ENCODE data around the gene ZBTB16.

ZBTB16 gene

DNA sequence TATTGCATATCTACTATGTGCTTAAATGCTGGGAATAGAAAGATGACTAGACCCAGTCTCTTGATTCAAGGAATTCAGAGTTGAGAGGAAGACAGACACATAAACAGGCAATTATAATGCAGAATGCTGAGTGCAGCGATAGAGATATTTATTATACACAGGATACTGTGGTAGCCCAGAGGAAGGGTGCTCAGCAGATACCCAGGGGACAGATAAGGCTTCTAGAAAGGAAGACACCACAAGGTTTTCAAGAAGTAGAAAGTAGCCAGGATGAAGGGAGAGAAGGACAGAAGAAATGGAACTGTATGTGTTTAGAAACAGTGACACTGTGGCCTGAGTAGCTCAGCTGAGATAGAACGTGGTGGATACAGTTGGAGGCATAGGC is 157.3 kb downstream of the ZBTB16 start:
- Histone ChIP-seq H3K4me1 (ENCODE audit: control insufficient read depth, insufficient read depth, low read length) (no peaks in the 10 kb centered on the region), H3K9me3 (ENCODE audit: control insufficient read depth, insufficient read depth, low read depth, low read length) (no peaks in the 10 kb centered on the region), H3K4me3 (ENCODE audit: low read depth, low read length) (no peak overlapping the region), H3K36me3 (ENCODE audit: control insufficient read depth in 2 of 2, insufficient read depth in 1 of 2, low read length in 2 of 2) (no peaks in the 10 kb centered on the region), H3K27ac (ENCODE audit: extremely low read depth, low read depth, low read length) (no peak overlapping the region)
- ChIA-PET POLR2A (no interaction called here), CTCF (no interaction called here)
- TF ChIP-seq TCF7L2 (IDR thresholded peaks at IDR 0.05; ENCODE audit: borderline replicate concordance, low read depth, low read length), result no peak

DNA sequence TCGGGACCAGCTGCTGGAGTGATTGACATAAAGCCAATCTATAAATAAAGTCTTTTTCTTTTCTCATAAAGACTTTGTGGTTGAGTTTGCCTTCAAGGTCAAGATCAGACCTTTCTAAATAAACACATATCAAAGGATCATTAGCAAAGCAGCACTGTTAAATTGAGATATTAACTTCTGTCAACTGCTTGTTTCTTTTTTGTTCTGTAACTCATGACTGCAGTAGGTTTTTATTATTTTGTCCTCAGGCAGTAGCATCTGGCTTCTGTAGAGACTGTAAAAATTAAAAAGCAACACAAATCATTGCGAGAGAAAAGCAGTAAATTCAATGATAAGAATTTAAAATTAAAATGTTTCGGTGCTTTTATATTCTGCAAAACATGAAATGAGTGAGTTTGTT is 159.0 kb downstream of the ZBTB16 start:
- TF ChIP-seq FEZF1 (tag by site-specific recombination; IDR thresholded peaks at IDR 0.05) (peak; percentile 65), ZNF843 (tag by site-specific recombination; IDR thresholded peaks at IDR 0.05) (peak; percentile 66; the same call in 1 of the 2 replicates), ZNF394 (tag by site-specific recombination; IDR thresholded peaks at IDR 0.05; ENCODE audit: borderline replicate concordance) (no peak), ZNF132 (tag by site-specific recombination; IDR thresholded peaks at IDR 0.05; ENCODE audit: borderline replicate concordance) (no peak), ZNF155 (tag by site-specific recombination; IDR thresholded peaks at IDR 0.05) (no peak), PRDM6 (tag by site-specific recombination; IDR thresholded peaks at IDR 0.05) (peak; percentile 79; the same call in 1 of the 2 replicates)
- no peak overlapping the region for H3K27ac ChIP-seq (ENCODE audit: extremely low read depth, low read depth, low read length)
- H3K9me3 ChIP-seq (ENCODE audit: control insufficient read depth, insufficient read depth, low read depth, low read length), result no peaks in the 10 kb centered on the region
- H3K4me1 ChIP-seq (ENCODE audit: control insufficient read depth, insufficient read depth, low read length), result no peaks in the 10 kb centered on the region
- ChIA-PET POLR2A (no interaction called here), CTCF (no interaction called here)
- H3K36me3 ChIP-seq (ENCODE audit: control insufficient read depth in 2 of 2, insufficient read depth in 1 of 2, low read length in 2 of 2), result no peaks in the 10 kb centered on the region
- no peak overlapping the region for H3K4me3 ChIP-seq (ENCODE audit: low read depth, low read length)

DNA sequence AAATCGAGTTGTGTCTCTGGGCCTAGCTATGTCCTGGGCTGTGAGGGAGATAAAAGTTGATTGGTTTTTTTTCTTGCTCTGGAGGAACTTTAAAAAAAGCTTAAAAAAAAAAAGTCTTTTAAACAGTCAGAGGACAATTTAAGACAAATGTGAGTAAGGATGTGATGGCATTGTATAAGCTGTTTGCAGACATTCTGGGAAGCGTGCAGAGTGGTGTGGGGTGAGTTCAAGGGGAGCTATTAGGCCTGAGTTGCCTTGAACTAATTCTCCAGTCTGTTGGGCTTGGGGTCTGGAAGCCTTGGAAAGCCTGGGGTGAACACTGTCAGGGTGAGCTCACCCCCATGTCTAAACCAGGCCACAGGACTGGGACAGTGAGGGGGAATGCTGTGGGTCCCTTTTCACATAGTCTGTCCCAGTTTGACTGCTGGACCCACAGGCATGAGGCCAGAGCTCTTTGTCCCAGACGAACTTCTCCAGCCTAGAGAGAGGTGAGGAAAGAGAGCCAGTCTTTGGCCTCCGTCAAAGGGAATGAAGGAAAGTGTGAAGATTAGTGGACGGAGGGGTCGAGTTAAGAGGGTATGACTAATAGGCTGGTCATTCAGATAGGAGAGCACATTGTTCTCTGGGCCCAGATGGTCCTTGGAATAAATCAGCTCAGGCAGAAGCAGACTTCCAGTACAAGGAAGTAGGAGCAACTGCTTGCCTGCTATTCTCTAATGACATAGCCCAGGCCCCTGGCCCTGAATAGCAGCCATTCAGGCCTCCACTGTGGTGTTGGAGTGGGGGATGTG is 160.2 kb downstream of the ZBTB16 start:
- no peaks in the 10 kb centered on the region for H3K9me3 ChIP-seq (ENCODE audit: control insufficient read depth, insufficient read depth, low read depth, low read length)
- no peak for TF ChIP-seq KLF7 (tag by site-specific recombination; IDR thresholded peaks at IDR 0.05; ENCODE audit: borderline replicate concordance)
- TF ChIP-seq GLI4 (tag by site-specific recombination; IDR thresholded peaks at IDR 0.05), result no peak
- TF ChIP-seq SALL2 (tag by site-specific recombination; IDR thresholded peaks at IDR 0.05; ENCODE audit: borderline replicate concordance), result no peak
- no peak for TF ChIP-seq KLF9 (tag by site-specific recombination; IDR thresholded peaks at IDR 0.05; ENCODE audit: low read depth)
- TF ChIP-seq WT1 (tag by site-specific recombination; IDR thresholded peaks at IDR 0.05), result no peak
- TF ChIP-seq ZNF223 (tag by site-specific recombination; IDR thresholded peaks at IDR 0.05), result no peak
- ChIA-PET CTCF (interaction anchor here (0.7 to 1.5 kb wide), 3 partner anchors 18 to 184 kb away, joined by 3 to 4 read pairs (median 3); no protein-coding TSS in a partner anchor), POLR2A (interaction anchor here (0.7 kb wide), 1 partner anchor 22 kb away, joined by 3 read pairs; no protein-coding TSS in a partner anchor)
- no peaks in the 10 kb centered on the region for H3K36me3 ChIP-seq (ENCODE audit: control insufficient read depth in 2 of 2, insufficient read depth in 1 of 2, low read length in 2 of 2)
- H3K4me3 ChIP-seq (ENCODE audit: low read depth, low read length), result no peak overlapping the region
- no peak overlapping the region for H3K27ac ChIP-seq (ENCODE audit: extremely low read depth, low read depth, low read length)
- H3K4me1 ChIP-seq (ENCODE audit: control insufficient read depth, insufficient read depth, low read length), result no peaks in the 10 kb centered on the region

DNA sequence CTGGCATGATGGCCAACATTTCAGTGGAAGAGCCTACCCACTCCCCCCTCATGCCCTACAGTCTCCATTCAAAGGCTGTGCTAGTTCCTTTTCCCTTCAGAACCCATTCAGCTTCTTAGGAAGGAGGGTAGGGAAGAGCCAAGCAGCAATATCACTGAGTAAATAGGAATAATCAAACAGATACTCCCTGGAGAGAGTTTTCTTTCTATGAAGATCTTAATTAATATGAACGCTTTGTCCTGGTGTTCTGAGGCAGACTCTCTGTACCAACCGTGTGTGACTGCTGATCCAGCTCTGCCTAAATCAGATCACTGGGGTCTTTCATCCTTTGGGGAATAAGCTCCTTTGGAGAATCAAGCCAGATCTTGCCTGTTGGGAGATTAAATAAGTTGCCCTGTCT is 161.5 kb downstream of the ZBTB16 start:
- CTCF ChIA-PET, result no interaction called here
- no peak for TF ChIP-seq SALL2 (tag by site-specific recombination; IDR thresholded peaks at IDR 0.05; ENCODE audit: borderline replicate concordance)
- TF ChIP-seq KLF7 (tag by site-specific recombination; IDR thresholded peaks at IDR 0.05; ENCODE audit: borderline replicate concordance), result no peak
- no peak for TF ChIP-seq ZNF248 (tag by site-specific recombination; IDR thresholded peaks at IDR 0.05)
- TF ChIP-seq ZBTB48 (tag by site-specific recombination; IDR thresholded peaks at IDR 0.05), result no peak
- POLR2A ChIA-PET, result no interaction called here

More for the DNA sequence above, 161.5 kb downstream of the ZBTB16 start:
- Histone ChIP-seq H3K27ac (ENCODE audit: extremely low read depth, low read depth, low read length) (no peak overlapping the region), H3K4me3 (ENCODE audit: low read depth, low read length) (no peak overlapping the region), H3K4me1 (ENCODE audit: control insufficient read depth, insufficient read depth, low read length) (no peaks in the 10 kb centered on the region), H3K36me3 (ENCODE audit: control insufficient read depth in 2 of 2, insufficient read depth in 1 of 2, low read length in 2 of 2) (no peaks in the 10 kb centered on the region), H3K9me3 (ENCODE audit: control insufficient read depth, insufficient read depth, low read depth, low read length) (no peaks in the 10 kb centered on the region)

Data from HEK293 (cell line).